HG02884 (cell line): ENCODE measurements around the gene TMCO4.

Source experiments
- ATAC-seq: cut with Tn5 transposase; IDR thresholded peaks from one replicate; pipeline ENCODE4 v1.9.1; 2021; ENCODE audit warnings: mild to moderate bottlenecking, moderate library complexity; ENCODE audit not compliant: unreplicated experiment

TMCO4 gene

GRCh38 chr1:19750882-19751276 lies 48.8 kb downstream of the TMCO4 start:
- no peak for ATAC-seq

- no peak for ATAC-seq
Measured at GRCh38 chr1:19750101-19750881, 49.4 kb downstream of the TMCO4 start.

GRCh38 chr1:19749685-19750084 lies 50.0 kb downstream of the TMCO4 start:
- ATAC-seq, result no peak

DNA sequence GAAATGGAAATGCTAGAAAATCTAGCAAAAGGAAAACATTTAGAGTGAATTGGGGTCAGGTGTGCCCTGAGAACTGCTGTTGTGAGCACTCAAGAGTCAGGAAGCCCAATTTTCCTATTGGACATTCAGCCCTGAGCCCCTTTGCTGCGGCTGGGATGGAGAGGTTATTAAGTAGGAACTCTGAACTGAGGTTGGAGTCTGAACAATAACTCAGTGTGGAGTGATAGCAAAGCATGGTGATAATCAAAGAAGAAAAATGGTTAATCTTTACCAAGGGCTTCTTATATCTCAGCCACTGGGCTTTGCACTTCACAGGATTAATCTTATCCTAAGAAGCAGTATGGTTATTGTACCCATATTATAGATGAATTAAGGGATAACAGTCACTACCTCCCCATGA lies 52.0 kb downstream of the TMCO4 start:
- ATAC-seq, result no peak

DNA sequence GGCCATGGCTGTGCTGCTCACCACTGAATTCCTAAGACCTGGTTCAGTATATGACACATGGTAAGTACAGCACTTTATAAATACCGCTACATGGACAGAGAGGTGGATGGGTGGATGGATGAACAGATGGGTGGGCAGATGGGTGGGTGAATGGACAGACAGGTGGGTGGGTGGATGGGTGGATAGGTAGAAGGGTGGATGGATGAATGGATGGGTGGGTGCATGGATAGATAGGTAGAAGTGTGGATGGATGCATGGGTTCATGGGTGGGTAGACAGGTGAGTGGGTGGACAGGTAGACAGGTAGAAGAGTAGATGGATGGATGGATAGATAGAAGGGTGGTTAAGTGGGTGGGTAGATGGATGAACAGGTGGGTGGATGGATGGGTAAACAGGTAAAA lies 54.8 kb downstream of the TMCO4 start:
- no peak for ATAC-seq

DNA sequence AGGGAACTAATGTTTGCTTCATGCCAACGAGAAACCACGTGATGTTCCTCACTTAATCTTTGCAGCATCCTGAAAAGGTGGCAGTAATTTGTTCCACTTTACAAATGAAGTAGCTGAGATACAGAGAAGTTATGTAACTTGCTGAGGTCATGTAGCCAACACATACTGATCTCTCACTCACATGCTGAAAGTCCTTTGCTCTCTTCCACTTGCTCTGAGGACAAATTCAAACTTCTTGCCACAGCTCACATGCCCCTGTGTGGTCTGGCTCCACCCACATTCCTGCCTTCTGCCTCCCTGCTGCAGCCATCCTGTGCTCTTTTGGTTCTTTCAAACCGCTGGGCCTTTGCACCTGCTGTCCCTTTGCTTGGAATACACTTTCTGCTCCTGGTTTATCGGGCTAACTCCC lies 55.4 kb downstream of the TMCO4 start:
- ATAC-seq, result no peak

GRCh38 chr1:19743793-19744192 lies 55.9 kb downstream of the TMCO4 start:
- no peak for ATAC-seq

GRCh38 chr1:19743180-19743579 lies 56.5 kb downstream of the TMCO4 start:
- no peak for ATAC-seq

DNA sequence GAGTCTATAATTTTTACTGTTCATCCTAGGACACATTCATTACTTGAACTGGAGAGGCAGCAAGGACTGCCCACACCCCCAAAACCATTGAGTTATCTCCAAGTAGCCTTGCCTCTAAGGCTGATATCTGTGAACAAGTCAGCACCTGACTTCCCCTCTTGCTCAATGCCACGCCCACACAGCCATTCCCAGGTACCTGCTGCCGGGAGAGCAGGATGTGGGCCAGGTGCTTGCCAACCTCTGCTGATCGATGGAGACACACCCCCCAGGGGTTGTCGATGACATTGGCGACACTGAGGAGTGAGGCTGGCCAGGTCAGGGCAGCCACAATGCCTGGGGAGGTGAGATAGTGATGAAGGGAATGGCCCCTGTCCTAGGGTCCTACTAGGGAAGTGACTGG lies 60.1 kb downstream of the TMCO4 start:
- no peak for ATAC-seq

GRCh38 chr1:19738669-19739068 lies 61.0 kb downstream of the TMCO4 start:
- ATAC-seq, result no peak

GRCh38 chr1:19738076-19738475 lies 61.6 kb downstream of the TMCO4 start:
- no peak for ATAC-seq

DNA sequence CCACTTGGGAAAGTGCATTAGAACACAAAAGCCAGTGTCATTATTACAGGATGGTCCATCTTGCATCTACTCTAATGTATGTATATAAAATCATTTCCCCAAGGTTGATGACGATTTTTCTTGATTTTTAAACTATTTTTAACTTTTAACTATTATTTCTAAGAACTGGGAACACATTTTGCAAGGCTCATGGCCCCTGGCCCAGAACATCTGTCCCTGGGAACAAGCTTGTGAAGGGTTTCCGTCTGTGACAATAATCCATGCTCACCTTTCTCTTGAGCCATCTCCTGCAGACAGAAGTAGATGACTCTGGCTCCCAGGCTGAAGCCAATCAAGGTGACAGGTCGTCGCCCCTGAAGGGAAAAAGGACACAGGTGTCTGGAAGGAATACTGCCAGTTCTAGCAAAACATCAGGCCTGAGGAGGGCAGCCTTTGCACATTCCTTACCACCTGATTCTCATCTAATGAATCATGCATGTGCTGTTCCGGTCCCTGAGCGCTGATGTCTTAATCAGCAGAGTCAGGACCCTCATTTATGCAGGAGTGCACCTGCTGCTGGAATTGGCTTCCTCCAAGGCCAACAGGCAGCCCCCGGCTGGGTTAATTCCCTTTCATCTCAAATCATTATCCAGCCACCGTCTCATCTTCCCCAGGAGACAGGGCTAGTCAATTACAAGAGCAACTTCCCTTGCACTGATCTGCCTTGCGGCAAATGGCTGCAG lies 62.5 kb downstream of the TMCO4 start:
- no peak for ATAC-seq

GRCh38 chr1:19735440-19736127 lies 64.1 kb downstream of the TMCO4 start:
- ATAC-seq, result no peak

DNA sequence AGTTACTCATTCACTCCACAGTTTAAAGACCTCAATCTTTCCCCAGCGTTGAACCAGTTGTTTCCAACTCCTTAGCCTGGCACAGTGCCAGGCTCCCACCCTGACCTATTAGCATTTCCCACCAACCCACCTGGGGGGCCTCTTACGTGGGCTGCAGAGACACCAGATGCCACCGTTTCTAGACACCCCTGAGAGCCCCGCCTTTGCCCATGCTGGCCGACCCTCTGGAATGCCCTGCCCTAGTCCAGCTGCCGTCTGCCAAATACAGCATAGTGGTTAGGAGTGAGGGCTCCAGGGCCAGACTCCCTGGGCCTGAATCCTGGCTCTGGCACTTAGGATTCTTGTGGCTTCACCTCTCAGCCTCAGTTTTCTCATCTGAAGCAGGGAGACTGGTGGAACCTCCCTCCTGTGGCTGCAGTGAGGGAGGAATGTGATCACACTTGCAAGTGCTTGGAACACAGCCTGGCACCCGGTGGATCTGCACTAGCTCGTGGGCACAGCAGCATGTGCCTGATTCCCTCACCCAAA lies 65.2 kb downstream of the TMCO4 start:
- no peak for ATAC-seq

DNA sequence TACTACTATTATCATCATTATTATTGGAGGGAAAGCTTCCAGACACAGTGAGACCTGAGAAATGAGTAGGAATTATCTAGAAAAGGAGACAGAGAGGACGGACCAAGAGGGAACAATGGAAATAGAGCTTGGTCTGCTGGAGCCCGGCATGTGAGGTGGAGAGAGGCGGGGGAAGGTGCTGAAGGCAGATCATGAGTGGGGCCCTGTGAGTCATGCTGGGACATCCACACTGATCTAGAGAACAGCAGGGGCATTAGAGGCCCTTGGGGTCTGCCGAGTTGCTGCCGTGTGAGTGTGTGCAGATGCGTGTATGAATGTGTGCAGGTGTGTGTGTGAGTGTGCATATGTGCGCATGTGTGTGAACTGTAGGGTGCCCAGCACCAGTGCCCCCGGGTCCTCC lies 65.7 kb downstream of the TMCO4 start:
- ATAC-seq, result no peak

- ATAC-seq, result no peak
Measured at GRCh38 chr1:19733615-19734014, 66.1 kb downstream of the TMCO4 start.

DNA sequence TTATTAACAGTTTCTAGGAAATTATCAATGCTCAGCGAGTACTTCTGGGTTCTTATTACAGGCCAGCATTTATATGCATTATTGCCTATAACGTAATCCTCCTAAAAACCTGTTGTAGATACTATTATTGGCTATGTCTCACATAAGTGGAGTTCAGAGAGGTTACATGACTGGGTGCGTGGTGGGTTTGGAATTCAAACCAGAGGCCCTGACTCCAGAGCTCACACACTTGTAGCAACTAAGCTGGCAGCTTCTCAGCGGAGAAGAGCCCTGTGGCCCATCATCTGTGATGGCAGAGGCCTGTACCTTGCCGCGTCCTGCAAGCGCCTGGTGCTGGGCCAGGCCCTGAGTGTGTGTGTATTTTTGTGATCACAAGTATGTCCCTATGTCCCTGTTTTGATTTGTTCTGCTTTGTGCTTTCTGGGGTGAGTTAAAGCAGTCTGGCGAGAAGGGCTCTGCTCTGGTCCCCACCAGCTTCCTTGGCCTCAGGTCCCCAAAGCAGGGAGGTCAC lies 68.3 kb downstream of the TMCO4 start:
- no peak for ATAC-seq

DNA sequence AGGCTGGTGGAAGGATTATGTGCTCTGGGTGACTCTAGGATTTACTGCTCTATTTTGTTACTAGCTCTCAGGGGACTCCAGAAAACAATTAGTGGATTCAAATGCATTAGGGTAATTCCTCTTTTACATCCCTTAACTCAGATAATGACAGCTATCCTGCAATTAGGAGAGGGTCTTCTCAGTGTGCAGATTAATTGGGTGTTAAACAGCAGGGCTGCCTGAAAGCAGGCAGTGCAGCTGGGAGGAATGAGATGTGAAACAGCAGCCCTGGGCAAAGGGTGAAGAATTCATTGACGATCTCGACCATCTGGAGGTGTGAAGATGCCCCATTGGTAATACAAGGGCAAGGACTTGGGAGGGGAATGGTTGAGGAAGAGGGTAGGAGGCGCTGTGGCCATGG lies 68.9 kb downstream of the TMCO4 start:
- no peak for ATAC-seq

DNA sequence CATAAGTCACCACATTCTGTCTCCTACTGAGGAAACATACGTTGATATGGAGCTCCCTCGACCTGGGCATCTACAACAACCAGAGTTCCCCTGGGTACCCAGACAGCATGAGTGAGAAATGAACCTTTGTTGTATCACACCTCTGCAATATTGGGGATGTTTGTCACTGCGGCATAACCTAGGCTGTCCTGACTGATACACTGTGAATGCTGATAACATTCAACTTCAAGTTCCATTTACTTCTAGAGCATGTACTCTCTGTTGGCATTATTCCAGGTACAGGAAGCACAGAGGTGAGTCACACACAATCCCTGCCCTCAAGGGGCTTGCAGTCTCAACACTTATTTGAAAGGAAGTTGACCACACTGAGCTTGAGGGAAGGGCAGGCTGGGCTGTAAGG lies 69.5 kb downstream of the TMCO4 start:
- ATAC-seq, result no peak

- ATAC-seq, result no peak
Measured at GRCh38 chr1:19728413-19729145, 71.1 kb downstream of the TMCO4 start.

DNA sequence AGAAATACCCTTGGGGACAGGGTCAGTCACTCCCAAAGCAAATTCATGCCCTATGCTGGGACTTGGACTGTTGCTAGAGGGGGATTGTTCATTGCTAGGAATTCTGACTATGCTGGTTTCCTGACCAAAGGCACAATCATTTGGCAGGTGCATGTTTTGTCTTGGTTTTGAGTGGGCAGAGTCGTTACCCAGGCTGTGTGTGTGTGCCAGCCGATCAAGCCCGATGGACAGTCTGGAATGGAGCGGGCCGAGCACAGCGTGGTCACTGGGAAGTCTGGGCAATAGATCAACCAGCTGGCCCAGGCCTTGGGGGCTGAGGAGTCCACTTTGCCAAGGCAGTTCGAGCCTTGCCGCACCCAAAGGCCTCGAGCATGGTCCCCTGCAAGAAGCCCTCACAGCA lies 74.1 kb downstream of the TMCO4 start:
- ATAC-seq, result no peak
